Endothelial cell of umbilical vein (primary cell): ENCODE measurements around the gene CARNS1. TPM values are rescaled to one million over a fixed set of nuclear protein-coding genes. Genes with fewer than 3 reads are reported as not detected.

Experiments used
- BruUV-seq: library from RNA; stranded (reverse); fragments of 400-500 nt; replicated peaks from 2 replicates; lab custom pipeline; 2021; lab: Mats Ljungman, UMichigan
- CTCF ChIA-PET: fragments of 300-600, 350-600 bp; sonication (Branson Sonifier 250); formaldehyde crosslinking; loops from one replicate; lab custom pipeline; 2021; ENCODE audit warnings: antibody characterized with exemption, inconsistent platforms; lab: Charles Lee
- POLR2A ChIA-PET: fragments of 300-600, 350-600 bp; sonication (Branson Sonifier 250); formaldehyde crosslinking; loops from one replicate; lab custom pipeline; 2021; ENCODE audit warnings: antibody characterized with exemption, inconsistent platforms; lab: Charles Lee
- DNase-seq: peaks from one replicate; pipeline ENCODE4 v3.0.0-alpha.2; 2011; ENCODE audit warnings: low read depth, low spot score
- FAIRE-seq: peaks from 2 replicates; lab custom pipeline; 2011; peaks lifted over from hg19 to GRCh38; lab: Jason Lieb, UNC
- H2AFZ ChIP-seq: 2 replicates; pipeline ENCODE4 v1.6.0; 2012; ENCODE audit warnings: low read depth, low read length, control low read depth, inconsistent platforms
- H3K27ac ChIP-seq: 2 replicates; pipeline ENCODE4 v1.5.1; 2011; ENCODE audit warnings: low read depth, mild to moderate bottlenecking, control low read depth, low read length, moderate library complexity; ENCODE audit not compliant: insufficient read depth
- H3K27me3 ChIP-seq, 2 experiments: 2 replicates each; pipeline versions ENCODE4 v1.6.0 to v1.6.1; 2011; ENCODE audit warnings: low read length in 2 of 2, mixed read lengths in 1 of 2; ENCODE audit not compliant: control insufficient read depth in 2 of 2, insufficient read depth in 2 of 2
- H3K36me3 ChIP-seq, 2 experiments: 2 replicates in 1 of 2; 3 replicates in 1 of 2; pipeline ENCODE4 v1.5.1; 2011; ENCODE audit warnings: low read length in 2 of 2, mild to moderate bottlenecking in 1 of 2, moderate library complexity in 1 of 2; ENCODE audit not compliant: control insufficient read depth in 2 of 2, insufficient read depth in 2 of 2; ENCODE audit errors: extremely low read depth in 1 of 2
- H3K4me1 ChIP-seq: 3 replicates; pipeline ENCODE4 v1.5.1; 2011; ENCODE audit warnings: mild to moderate bottlenecking, low read length; ENCODE audit not compliant: control insufficient read depth, insufficient read depth; ENCODE audit errors: extremely low read depth
- H3K4me2 ChIP-seq: 2 replicates; pipeline ENCODE4 v1.6.1; 2011; ENCODE audit warnings: low read length, control low read depth, mixed read lengths; ENCODE audit not compliant: insufficient read depth
- H3K4me3 ChIP-seq, 3 experiments: fragments of 200-600 bp in 1 of 3; sonication (generic), shearing (Covaris generic) in 1 of 3; replicated peaks in 1 of 3; 2 replicates each; pipeline ENCODE4 v1.5.1; 2011 to 2016; ENCODE audit warnings: control low read depth in 3 of 3, low read length in 3 of 3, mild to moderate bottlenecking in 2 of 3, inconsistent platforms in 1 of 3, low read depth in 1 of 3, moderate library complexity in 1 of 3; ENCODE audit not compliant: insufficient read depth in 1 of 3
- H3K79me2 ChIP-seq: 2 replicates; pipeline ENCODE4 v1.6.0; 2012; ENCODE audit warnings: low read length, inconsistent platforms; ENCODE audit not compliant: control insufficient read depth, insufficient read depth
- H3K9ac ChIP-seq: replicated peaks from 2 replicates; pipeline ENCODE3; 2011; ENCODE audit warnings: low read length, control low read depth; ENCODE audit not compliant: insufficient read depth; ENCODE audit errors: extremely low read depth
- H3K9me1 ChIP-seq: replicated peaks from 3 replicates; pipeline ENCODE4 v1.6.0; 2011; ENCODE audit warnings: mild to moderate bottlenecking, low read length; ENCODE audit not compliant: control insufficient read depth, insufficient read depth; ENCODE audit errors: extremely low read depth
- H3K9me3 ChIP-seq: replicated peaks from 2 replicates; pipeline ENCODE4 v1.5.1; 2012; ENCODE audit warnings: low read length, inconsistent platforms; ENCODE audit not compliant: control insufficient read depth, insufficient read depth
- H4K20me1 ChIP-seq: replicated peaks from 2 replicates; pipeline ENCODE3; 2011; ENCODE audit warnings: mild to moderate bottlenecking, low read length; ENCODE audit not compliant: control insufficient read depth, insufficient read depth; ENCODE audit errors: extremely low read depth
- CTCF ChIP-seq, 2 donors: IDR thresholded peaks; 1 replicate in 1 of 2; 2 replicates in 1 of 2; pipeline ENCODE4 v1.5.1; 2011; ENCODE audit warnings: low read length in 2 of 2, mild to moderate bottlenecking in 2 of 2, moderate library complexity in 2 of 2, control low read depth in 1 of 2, inconsistent platforms in 1 of 2, low read depth in 1 of 2; ENCODE audit not compliant: insufficient read depth in 1 of 2; ENCODE audit errors: extremely low read depth in 1 of 2
- EZH2 ChIP-seq: IDR thresholded peaks from 2 replicates; pipeline ENCODE4 v1.6.1; 2012; ENCODE audit warnings: borderline replicate concordance, low read depth, mild to moderate bottlenecking, moderate library complexity, low read length, inconsistent platforms; ENCODE audit not compliant: severe bottlenecking
- FOS ChIP-seq: IDR thresholded peaks from 2 replicates; pipeline ENCODE4 v1.6.1; 2011; ENCODE audit warnings: mild to moderate bottlenecking, low read length, moderate library complexity, borderline replicate concordance; ENCODE audit not compliant: insufficient read depth
- GATA2 ChIP-seq: IDR thresholded peaks from 2 replicates; pipeline ENCODE4 v1.7.0; 2011; ENCODE audit warnings: low read depth, mild to moderate bottlenecking, moderate library complexity, mixed read lengths, low read length; ENCODE audit not compliant: insufficient read length, insufficient read depth
- JUN ChIP-seq: IDR thresholded peaks from 2 replicates; pipeline ENCODE4 v1.6.1; 2011; ENCODE audit warnings: borderline replicate concordance, low read depth; ENCODE audit not compliant: insufficient read length, insufficient read depth
- MAX ChIP-seq: IDR thresholded peaks from 2 replicates; pipeline ENCODE4 v1.6.1; 2011; ENCODE audit not compliant: insufficient read depth, insufficient read length
- MYC ChIP-seq: IDR thresholded peaks from one replicate; pipeline ENCODE4 v1.6.1; 2011; ENCODE audit warnings: mild to moderate bottlenecking, low read depth, low read length
- POLR2A ChIP-seq: IDR thresholded peaks from 2 replicates; pipeline ENCODE4 v1.6.1; 2012; ENCODE audit warnings: low read depth, mild to moderate bottlenecking, control low read depth, low read length
- POLR2AphosphoS5 ChIP-seq: IDR thresholded peaks from 2 replicates; pipeline ENCODE4 v1.6.1; 2012; ENCODE audit warnings: low read depth, mild to moderate bottlenecking, control low read depth, low read length, moderate library complexity; ENCODE audit not compliant: insufficient read depth
- dilution Hi-C: fragments of 300-500 bp; cut with MboI; formaldehyde crosslinking; loops from one replicate; pipeline ENCODE4 v1.15.0; 2019; ENCODE audit warnings: low sequenced_read_pairs; ENCODE audit not compliant: extremely low pct_ligation_motif_present
- intact Hi-C: fragments of 100-400 bp; cut with micrococcal nuclease; formaldehyde crosslinking; loops from one replicate; pipeline ENCODE4 v1.10.0; 2022
- polyA plus RNA-seq, 4 experiments: library from polyadenylated mRNA; depleted of rRNA in 3 of 4; stranded (reverse) in 3 of 4; unstranded in 1 of 4; fragments of >200 nt; gene quantifications; 2 replicates each; pipeline versions ENCODE4 v1.2.1 to v1.2.3, GENCODE V29; 2011 to 2012; ENCODE audit warnings: missing spikeins in 1 of 4
- total RNA-seq: library from RNA; stranded (reverse); gene quantifications from 2 replicates; pipeline ENCODE4 v1.2.3, GENCODE V29; 2021

Gene CARNS1
- total and polyA plus RNA-seq, 2 donors (not counting 3 experiments of a cell fraction or from before 2014, with no cell fraction given) = 0.14 to 0.35 TPM

- no TSS peak for BruUV-seq
- POLR2A ChIA-PET = interaction anchor here (0.5 kb wide), 1 partner anchor 17 kb away, joined by 3 read pairs; no protein-coding TSS in a partner anchor
- CTCF ChIA-PET = no interaction called here
Measured at GRCh38 chr11:67441098-67441563, 25.7 kb downstream of the CARNS1 start.

More at GRCh38 chr11:67441098-67441563, 25.7 kb downstream of the CARNS1 start:
- no peak overlapping the region for H3K9ac ChIP-seq
- intact Hi-C loops (no loop called here), dilution Hi-C loops (no loop called here)
- no peaks in the 10 kb centered on the region for H4K20me1 ChIP-seq
- DNase-seq (no peak), FAIRE-seq (no peak)
- peaks cover 0 to 23% of the 10 kb centered on the region in 2 experiments for H3K36me3 ChIP-seq
- peaks cover 6% of the 10 kb centered on the region for H3K4me1 ChIP-seq
- no peaks in the 10 kb centered on the region for H3K9me3 ChIP-seq
- peaks cover 11% of the 10 kb centered on the region for H3K79me2 ChIP-seq
- H3K9me1 ChIP-seq = no peaks in the 10 kb centered on the region
- no peak for TF ChIP-seq MYC
- no peak for TF ChIP-seq JUN
- no peak for TF ChIP-seq EZH2
- no peak for TF ChIP-seq MAX
- TF ChIP-seq GATA2 = no peak
- no peak for TF ChIP-seq FOS
- no peak for TF ChIP-seq POLR2A
- TF ChIP-seq CTCF (IDR thresholded peaks at IDR 0.05; ENCODE audit: extremely low read depth in 1 of 2, insufficient read depth in 1 of 2, low read depth in 1 of 2, low read length in 2 of 2) = no peak
- TF ChIP-seq POLR2AphosphoS5 = no peak
- no peak overlapping the region for H3K4me3 ChIP-seq
- no peak overlapping the region for H3K4me2 ChIP-seq
- H3K27me3 ChIP-seq = no peaks in the 10 kb centered on the region
- H2AFZ ChIP-seq = no peak overlapping the region
- no peak overlapping the region for H3K27ac ChIP-seq
